PC-9 (cell line): Measurements from ENCODE around the gene ZEB2. TPM values are rescaled to one million over a fixed set of nuclear protein-coding genes. Genes with fewer than 3 reads are reported as not detected.

Experiments used
- Bru-seq: library from RNA; stranded (reverse); fragments of 400-500 nt; gene quantifications from one replicate; lab custom pipeline; 2021; lab: Mats Ljungman, UMichigan
- BruChase-seq, 2 experiments: library from RNA; stranded (reverse); fragments of 400-500 nt; gene quantifications; one replicate each; lab custom pipeline; 2021; lab: Mats Ljungman, UMichigan
- BruUV-seq: library from RNA; stranded (reverse); fragments of 400-500 nt; replicated peaks from 2 replicates; lab custom pipeline; 2021; lab: Mats Ljungman, UMichigan
- CTCF ChIA-PET: fragments of 300-600 bp; sonication (Branson Sonifier 250); formaldehyde crosslinking; loops from one replicate; lab custom pipeline; 2022; ENCODE audit warnings: antibody characterized with exemption; lab: Charles Lee
- POLR2A ChIA-PET: fragments of 300-600 bp; sonication (Branson Sonifier 250); formaldehyde crosslinking; loops from one replicate; lab custom pipeline; 2022; ENCODE audit warnings: antibody characterized with exemption; ENCODE audit not compliant: unreplicated experiment; lab: Charles Lee
- DNase-seq, 2 experiments: peaks; one replicate each; pipeline versions ENCODE4 v3.0.0 to v3.0.0-alpha.2; 2015 to 2022; ENCODE audit warnings: mixed read lengths in 1 of 2
- H2AFZ ChIP-seq: fragments of 200-600 bp; sonication (generic); 2 replicates; pipeline ENCODE4 v1.8.1; 2017; ENCODE audit warnings: antibody characterized with exemption
- H3F3A ChIP-seq: fragments of 200-600 bp; sonication (generic); 2 replicates; pipeline ENCODE4 v1.8.1; 2017; ENCODE audit warnings: antibody characterized with exemption, mild to moderate bottlenecking, low read depth; ENCODE audit not compliant: insufficient read depth
- H3K27ac ChIP-seq: fragments of 200-600 bp; sonication (generic); 2 replicates; pipeline ENCODE4 v1.6.1; 2016; ENCODE audit warnings: mixed run types
- H3K27me3 ChIP-seq: fragments of 200-600 bp; sonication (generic); 2 replicates; pipeline ENCODE4 v1.6.1; 2016; ENCODE audit warnings: low read depth, mixed run types; ENCODE audit not compliant: insufficient read depth
- H3K36me3 ChIP-seq: fragments of 200-600 bp; sonication (generic); 2 replicates; pipeline ENCODE4 v1.6.1; 2016; ENCODE audit warnings: low read depth, mixed run types
- H3K4me1 ChIP-seq: fragments of 200-600 bp; sonication (generic); replicated peaks from 2 replicates; pipeline ENCODE4 v1.6.1; 2016; ENCODE audit warnings: mixed run types; ENCODE audit not compliant: insufficient read depth
- H3K4me2 ChIP-seq: fragments of 200-600 bp; sonication (generic); 2 replicates; pipeline ENCODE4 v1.6.1; 2017; ENCODE audit warnings: mixed run types
- H3K4me3 ChIP-seq: fragments of 200-600 bp; sonication (generic); 2 replicates; pipeline ENCODE4 v1.6.1; 2016; ENCODE audit warnings: mixed run types
- H3K79me2 ChIP-seq: fragments of 200-600 bp; sonication (generic); 2 replicates; pipeline ENCODE4 v1.6.1; 2017; ENCODE audit warnings: low read depth, mixed run types
- H3K9me2 ChIP-seq: fragments of 200-600 bp; sonication (generic); 2 replicates; pipeline ENCODE4 v1.8.1; 2017; ENCODE audit warnings: mild to moderate bottlenecking; ENCODE audit not compliant: insufficient read depth
- H3K9me3 ChIP-seq: fragments of 200-600 bp; sonication (generic); 2 replicates; pipeline ENCODE4 v1.8.1; 2016; ENCODE audit warnings: low read depth; ENCODE audit not compliant: insufficient read depth
- H4K20me1 ChIP-seq: fragments of 200-600 bp; sonication (generic); 2 replicates; pipeline ENCODE4 v1.8.1; 2017; ENCODE audit not compliant: insufficient read depth
- EZH2 ChIP-seq: fragments of 200-600 bp; sonication (generic); IDR thresholded peaks from 2 replicates; pipeline ENCODE4 v1.8.0; 2017; ENCODE audit warnings: antibody characterized with exemption, low read depth
- intact Hi-C: fragments of 100-400 bp; cut with micrococcal nuclease; formaldehyde crosslinking; loops from one replicate; pipeline ENCODE4 v1.10.0; 2022; ENCODE audit not compliant: unreplicated experiment
- long read RNA-seq: library from polyadenylated mRNA; stranded (forward); transcript quantifications from one replicate; pipeline ENCODE4 v2.0.0, GENCODE V29; 2022
- total RNA-seq: library from RNA; stranded (reverse); gene quantifications from 2 replicates; pipeline ENCODE4 v1.2.3, GENCODE V29; 2021
- TF ChIP-seq, protein P1 (sequence below): fragments of 200-600 bp; sonication (generic); conservative IDR thresholded peaks from 2 replicates; pipeline ENCODE4 v1.6.1; 2017; ENCODE audit warnings: mixed run types, antibody characterized with exemption, mild to moderate bottlenecking, moderate library complexity

Gene ZEB2
- total RNA-seq, result 0.09 and 0.95 TPM in 2 replicates
- Bru-seq, nascent RNA, result percentile 18 among the genes with signal in this experiment
- percentile 13 among the genes with signal in this experiment for BruChase-seq, experiment 1, labeled RNA remaining after a 2-hour chase
- percentile 8 among the genes with signal in this experiment for BruChase-seq, experiment 2, labeled RNA remaining after a 6-hour chase
- long read RNA-seq, result 0 reads

DNA sequence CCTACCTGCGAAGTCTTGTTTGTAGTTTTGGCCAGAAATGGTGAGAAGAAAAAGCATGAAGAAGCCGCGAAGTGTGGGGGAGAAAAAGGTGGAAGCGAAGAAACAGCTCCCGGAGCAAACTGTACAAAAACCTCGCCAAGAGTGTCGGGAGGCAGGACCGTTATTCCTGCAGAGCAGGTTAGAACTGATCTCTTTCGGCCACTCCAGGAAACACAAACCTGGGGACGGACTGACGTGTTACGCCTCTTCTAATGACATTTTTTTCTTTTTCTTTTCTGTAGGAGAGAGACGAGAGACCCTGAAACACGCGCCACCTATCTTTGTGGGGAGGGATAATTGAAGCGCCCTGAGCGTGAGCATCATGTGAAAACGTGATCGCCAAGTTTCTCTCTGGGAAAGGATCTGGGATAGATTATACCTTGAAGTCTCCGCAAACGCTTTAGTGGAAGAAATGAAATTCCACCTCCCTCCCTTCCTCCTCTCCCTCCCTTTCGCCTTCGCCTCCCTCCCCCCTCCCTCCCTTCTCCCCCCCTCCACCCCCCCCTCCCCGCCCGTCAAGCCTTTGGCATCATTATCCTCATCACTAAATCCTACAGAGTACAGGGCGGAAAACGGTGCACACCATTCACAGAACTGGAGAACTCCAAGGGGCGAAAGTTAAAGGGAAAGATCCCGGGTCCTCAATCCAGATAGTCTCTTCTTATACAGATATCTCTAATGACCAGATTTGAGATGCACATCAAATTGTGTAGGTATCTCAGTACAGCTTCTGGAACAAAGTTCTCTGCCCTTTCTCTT, at the start of gene ZEB2:
TSS of gene ZEB2 (minus strand) at position 186 of the 798 bp plus-strand sequence. CDS start 2,769 bp downstream, outside the sequence.
- ChIA-PET CTCF (interaction anchor here (0.6 kb wide), 1 partner anchor 39 kb away, joined by 8 read pairs; no protein-coding TSS in a partner anchor), POLR2A (no interaction called here)
- H3K79me2 ChIP-seq, result no peaks in the 10 kb centered on the region
- BruUV-seq, result no TSS peak
- no peak for DNase-seq
- no peaks in the 10 kb centered on the region for H3K9me3 ChIP-seq
- H3K27ac ChIP-seq, result no peak within 1 kb of the TSS
- H3F3A ChIP-seq, result no peaks in the 10 kb centered on the region
- H2AFZ ChIP-seq, result no peak within 1 kb of the TSS
- TF ChIP-seq, protein P1, sequence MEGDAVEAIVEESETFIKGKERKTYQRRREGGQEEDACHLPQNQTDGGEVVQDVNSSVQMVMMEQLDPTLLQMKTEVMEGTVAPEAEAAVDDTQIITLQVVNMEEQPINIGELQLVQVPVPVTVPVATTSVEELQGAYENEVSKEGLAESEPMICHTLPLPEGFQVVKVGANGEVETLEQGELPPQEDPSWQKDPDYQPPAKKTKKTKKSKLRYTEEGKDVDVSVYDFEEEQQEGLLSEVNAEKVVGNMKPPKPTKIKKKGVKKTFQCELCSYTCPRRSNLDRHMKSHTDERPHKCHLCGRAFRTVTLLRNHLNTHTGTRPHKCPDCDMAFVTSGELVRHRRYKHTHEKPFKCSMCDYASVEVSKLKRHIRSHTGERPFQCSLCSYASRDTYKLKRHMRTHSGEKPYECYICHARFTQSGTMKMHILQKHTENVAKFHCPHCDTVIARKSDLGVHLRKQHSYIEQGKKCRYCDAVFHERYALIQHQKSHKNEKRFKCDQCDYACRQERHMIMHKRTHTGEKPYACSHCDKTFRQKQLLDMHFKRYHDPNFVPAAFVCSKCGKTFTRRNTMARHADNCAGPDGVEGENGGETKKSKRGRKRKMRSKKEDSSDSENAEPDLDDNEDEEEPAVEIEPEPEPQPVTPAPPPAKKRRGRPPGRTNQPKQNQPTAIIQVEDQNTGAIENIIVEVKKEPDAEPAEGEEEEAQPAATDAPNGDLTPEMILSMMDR, result no peak
- TF ChIP-seq EZH2, result no peak
- H4K20me1 ChIP-seq, result no peaks in the 10 kb centered on the region
- no peaks in the 10 kb centered on the region for H3K9me2 ChIP-seq
- H3K4me1 ChIP-seq, result no peaks in the 10 kb centered on the region
- peak within 1 kb of the TSS; percentile 7; the same call in 1 of the 2 replicates for H3K4me2 ChIP-seq
- peaks cover 10% of the 10 kb centered on the region; the same call in 1 of the 2 replicates for H3K27me3 ChIP-seq
- intact Hi-C loops, result no loop called here
- H3K4me3 ChIP-seq, result no peak within 1 kb of the TSS
- no peaks in the 10 kb centered on the region for H3K36me3 ChIP-seq

DNA sequence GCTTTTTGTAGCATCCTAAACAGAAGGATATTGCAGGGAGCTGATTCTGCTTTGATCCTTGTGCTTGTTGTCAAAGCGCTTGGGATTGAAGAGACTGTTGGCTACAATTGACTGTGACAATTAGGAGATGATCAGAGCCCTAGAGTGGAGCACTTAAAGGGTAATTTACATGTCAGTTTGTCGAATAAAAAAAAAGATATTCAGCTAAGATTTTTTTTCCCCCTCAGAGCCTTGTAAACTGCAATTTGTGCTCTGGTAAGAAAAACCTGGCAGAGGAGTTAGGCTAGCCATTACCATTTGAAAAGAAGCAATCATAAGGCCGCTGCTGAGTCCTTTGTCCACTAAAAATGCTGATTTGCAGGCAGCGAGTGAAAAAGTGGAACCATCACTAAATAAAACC, 47.8 kb upstream of the ZEB2 start:
- no peaks in the 10 kb centered on the region for H3K36me3 ChIP-seq
- H3K9me3 ChIP-seq, result no peaks in the 10 kb centered on the region
- no peak overlapping the region for H3K4me2 ChIP-seq
- no peak for DNase-seq
- no peaks in the 10 kb centered on the region for H3K27me3 ChIP-seq
- 0 out of 2 replicates have a peak, but pooled peaks cover 3% of the 10 kb centered on the region for H3K9me2 ChIP-seq
- ChIA-PET CTCF (no interaction called here), POLR2A (no interaction called here)
- no peaks in the 10 kb centered on the region for H4K20me1 ChIP-seq
- H3K4me1 ChIP-seq, result no peaks in the 10 kb centered on the region
- H3F3A ChIP-seq, result no peaks in the 10 kb centered on the region
- intact Hi-C loops, result loop anchor here (2.0 kb wide), 1 partner anchor 27 kb away; no protein-coding TSS in a partner anchor
- no peak overlapping the region for H2AFZ ChIP-seq
- TF ChIP-seq, protein P1, result no peak
- no peak for TF ChIP-seq EZH2
- no TSS peak for BruUV-seq
- H3K79me2 ChIP-seq, result no peaks in the 10 kb centered on the region
- no peak overlapping the region for H3K27ac ChIP-seq
- H3K4me3 ChIP-seq, result no peak overlapping the region

DNA sequence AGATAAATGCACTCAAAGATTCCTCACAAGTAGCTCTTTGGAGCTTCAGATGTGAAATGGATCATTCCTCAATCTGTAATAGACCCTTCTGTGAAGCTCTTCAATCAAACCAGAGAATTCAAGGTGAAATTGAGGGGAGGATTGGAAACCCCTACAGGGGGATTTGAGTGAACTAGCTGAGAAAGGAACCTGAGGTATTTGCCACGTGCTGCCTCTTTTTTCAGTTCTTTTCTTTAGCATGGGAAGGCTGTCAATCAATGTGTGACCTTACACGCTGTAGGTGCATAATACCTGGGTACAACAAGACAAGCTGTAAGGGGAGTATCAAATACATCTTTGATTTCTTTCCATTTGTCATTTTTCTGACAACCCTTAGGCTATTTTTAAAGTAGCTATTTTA, 46.5 kb upstream of the ZEB2 start:
- intact Hi-C loops, result loop anchor here (2.0 kb wide), 1 partner anchor 26 kb away; no protein-coding TSS in a partner anchor
- BruUV-seq, result no TSS peak
- Histone ChIP-seq H3K4me3 (no peak overlapping the region), H4K20me1 (no peaks in the 10 kb centered on the region), H3F3A (no peaks in the 10 kb centered on the region), H3K9me3 (no peaks in the 10 kb centered on the region), H3K36me3 (no peaks in the 10 kb centered on the region), H3K9me2 (0 out of 2 replicates have a peak, but pooled peaks cover 3% of the 10 kb centered on the region), H3K79me2 (no peaks in the 10 kb centered on the region), H2AFZ (no peak overlapping the region), H3K4me2 (no peak overlapping the region), H3K27me3 (no peaks in the 10 kb centered on the region), H3K4me1 (no peaks in the 10 kb centered on the region), H3K27ac (no peak overlapping the region)
- DNase-seq, result no peak
- ChIA-PET CTCF (no interaction called here), POLR2A (no interaction called here)
- TF ChIP-seq EZH2, result no peak
- TF ChIP-seq, protein P1, result no peak
